Sigmoid colon (tissue), 4 donors: ENCODE data around the gene FHL3.

Source experiments
- CTCF ChIP-seq, 4 experiments: fragments of 450-650 bp in 3 of 4; fragments of 200-600 bp in 1 of 4; IDR thresholded peaks; one replicate each; pipeline ENCODE4 v1.5.1; 2016 to 2019; ENCODE audit warnings: antibody characterized with exemption in 4 of 4, mild to moderate bottlenecking in 3 of 4, moderate library complexity in 2 of 4
- EP300 ChIP-seq, 4 donors: sonication (generic); formaldehyde crosslinking; IDR thresholded peaks; one replicate each; pipeline ENCODE4 v1.6.1; 2017; ENCODE audit warnings: antibody characterized with exemption in 4 of 4
- POLR2A ChIP-seq, 2 donors: fragments of 450-650 bp; IDR thresholded peaks; one replicate each; pipeline ENCODE4 v1.6.1; 2016; ENCODE audit warnings: antibody characterized with exemption in 2 of 2, mild to moderate bottlenecking in 2 of 2, moderate library complexity in 2 of 2
- POLR2AphosphoS5 ChIP-seq, 4 donors: sonication (generic); formaldehyde crosslinking; IDR thresholded peaks; one replicate each; pipeline ENCODE4 v1.6.1; 2017; ENCODE audit warnings: antibody characterized with exemption in 4 of 4

DNA sequence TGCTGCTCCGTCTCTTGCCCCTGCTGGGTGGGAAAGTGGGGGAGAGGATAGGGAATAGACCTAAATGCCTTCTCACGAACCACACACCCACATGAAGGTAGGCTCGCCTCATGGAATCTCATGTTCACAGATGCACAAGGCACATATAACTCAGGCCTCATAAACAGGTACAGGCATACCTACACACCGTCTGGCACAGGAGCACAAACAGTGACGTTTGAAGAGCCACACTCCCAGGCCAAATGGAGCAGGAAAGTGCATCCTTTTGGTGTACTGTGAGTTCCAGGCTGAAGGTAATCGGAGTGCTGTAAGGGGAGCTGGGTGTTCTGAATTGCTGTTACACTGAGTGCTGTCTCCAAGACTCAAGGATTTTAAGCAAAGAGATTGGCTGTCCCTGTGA lies 20.4 kb upstream of the FHL3 start:
- TF ChIP-seq CTCF (IDR thresholded peaks at IDR 0.05) (no peak), EP300 (IDR thresholded peaks at IDR 0.05) (no peak), POLR2AphosphoS5 (IDR thresholded peaks at IDR 0.05) (no peak), POLR2A (IDR thresholded peaks at IDR 0.05) (no peak)
